Activated T-cell treated with anti-CD3 and anti-CD28 coated beads, Interleukin-2, amount 50 U/mL, for 1 hour (primary cell): ENCODE measurements around the gene CLCN7.

ENCODE experiments used
- DNase-seq: peaks from one replicate; pipeline ENCODE4 v3.0.0-alpha.2; 2020

The CLCN7 gene

GRCh38 chr16:1398351-1398750, 76.5 kb downstream of the CLCN7 start:
- DNase-seq = no peak

- no peak for DNase-seq
Observed at GRCh38 chr16:1397779-1398178, 77.0 kb downstream of the CLCN7 start.

GRCh38 chr16:1395444-1396031, 79.3 kb downstream of the CLCN7 start:
- DNase-seq = no peak
